ENCODE data around the gene SLC27A2.

- TF ChIP-seq EZH2phosphoT487 (IDR thresholded peaks at IDR 0.05; ENCODE audit: insufficient read depth, low read depth) = no peak
- no peak for TF ChIP-seq EZH2 (IDR thresholded peaks at IDR 0.05; ENCODE audit: insufficient read depth, poor library complexity, severe bottlenecking)
Observed at GRCh38 chr15:50225057-50225456, 43.1 kb downstream of the SLC27A2 start.
